22Rv1 (cell line): ENCODE results near the gene LAMC1.

Experiments used
- ZFX ChIP-seq: fragments of 450-650 bp; IDR thresholded peaks from 2 replicates; pipeline ENCODE4 v1.6.1; 2017; ENCODE audit warnings: antibody characterized with exemption, borderline replicate concordance
- TF ChIP-seq, protein P1 (sequence below): fragments of 450-650 bp; IDR thresholded peaks from 2 replicates; pipeline ENCODE4 v1.5.1; 2017; ENCODE audit warnings: mild to moderate bottlenecking

DNA sequence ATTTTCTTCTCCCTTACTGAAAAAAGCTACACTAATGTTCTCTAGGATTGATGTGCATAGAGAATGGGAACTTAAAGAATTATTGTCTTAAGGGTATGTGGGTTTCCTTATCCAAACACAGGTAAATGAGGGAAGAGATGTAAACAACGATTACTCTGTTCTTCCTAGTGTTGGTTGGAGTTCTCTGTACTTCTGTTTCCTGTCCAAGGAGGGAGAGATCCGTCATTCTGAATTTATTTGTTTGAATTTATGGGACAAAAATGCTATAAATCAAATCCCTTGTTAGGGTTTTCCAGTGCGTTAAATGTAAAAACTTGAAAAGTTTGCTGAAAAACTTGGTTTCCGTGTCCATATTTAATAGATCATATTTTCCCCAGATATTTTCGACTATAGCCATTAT is 29.6 kb downstream of the LAMC1 start:
- TF ChIP-seq, protein P1, sequence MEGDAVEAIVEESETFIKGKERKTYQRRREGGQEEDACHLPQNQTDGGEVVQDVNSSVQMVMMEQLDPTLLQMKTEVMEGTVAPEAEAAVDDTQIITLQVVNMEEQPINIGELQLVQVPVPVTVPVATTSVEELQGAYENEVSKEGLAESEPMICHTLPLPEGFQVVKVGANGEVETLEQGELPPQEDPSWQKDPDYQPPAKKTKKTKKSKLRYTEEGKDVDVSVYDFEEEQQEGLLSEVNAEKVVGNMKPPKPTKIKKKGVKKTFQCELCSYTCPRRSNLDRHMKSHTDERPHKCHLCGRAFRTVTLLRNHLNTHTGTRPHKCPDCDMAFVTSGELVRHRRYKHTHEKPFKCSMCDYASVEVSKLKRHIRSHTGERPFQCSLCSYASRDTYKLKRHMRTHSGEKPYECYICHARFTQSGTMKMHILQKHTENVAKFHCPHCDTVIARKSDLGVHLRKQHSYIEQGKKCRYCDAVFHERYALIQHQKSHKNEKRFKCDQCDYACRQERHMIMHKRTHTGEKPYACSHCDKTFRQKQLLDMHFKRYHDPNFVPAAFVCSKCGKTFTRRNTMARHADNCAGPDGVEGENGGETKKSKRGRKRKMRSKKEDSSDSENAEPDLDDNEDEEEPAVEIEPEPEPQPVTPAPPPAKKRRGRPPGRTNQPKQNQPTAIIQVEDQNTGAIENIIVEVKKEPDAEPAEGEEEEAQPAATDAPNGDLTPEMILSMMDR, result no peak
- TF ChIP-seq ZFX, result no peak
